Astrocyte (in vitro differentiated cells and primary cell): ENCODE measurements around the gene OR1D2.

ENCODE experiments used
- CTCF ChIP-seq: IDR thresholded peaks from 2 replicates; pipeline ENCODE4 v1.5.1; 2011; ENCODE audit warnings: low read depth, mild to moderate bottlenecking, inconsistent platforms, low read length, moderate library complexity; ENCODE audit not compliant: insufficient read depth
- EZH2 ChIP-seq: IDR thresholded peaks from 2 replicates; pipeline ENCODE4 v1.6.1; 2012; ENCODE audit warnings: mild to moderate bottlenecking, low read length, inconsistent platforms; ENCODE audit not compliant: insufficient read depth

GRCh38 chr17:3127451-3127850 lies 23.2 kb upstream of the OR1D2 start, which contains the start of gene OR1G1:
- no peak for TF ChIP-seq CTCF
- no peak for TF ChIP-seq EZH2
